Muscle layer of duodenum (tissue), 2 donors: ENCODE results near the gene VDR.

Experiments
- H3K27ac ChIP-seq: one replicate; pipeline ENCODE4 v1.7.0; 2013; ENCODE audit warnings: mild to moderate bottlenecking, low read length
- H3K27me3 ChIP-seq: one replicate; pipeline ENCODE4 v1.7.0; 2013; ENCODE audit warnings: low read depth, mild to moderate bottlenecking, control low read depth, low read length
- H3K36me3 ChIP-seq, 2 donors: one replicate each; pipeline ENCODE4 v1.7.0; 2013; ENCODE audit warnings: low read length in 2 of 2, control low read depth in 1 of 2, mild to moderate bottlenecking in 1 of 2; ENCODE audit not compliant: insufficient read depth in 2 of 2, control insufficient read depth in 1 of 2
- H3K4me1 ChIP-seq, 2 donors: one replicate each; pipeline ENCODE4 v1.7.0; 2013; ENCODE audit warnings: low read length in 2 of 2, mild to moderate bottlenecking in 2 of 2, control low read depth in 1 of 2, moderate library complexity in 1 of 2; ENCODE audit not compliant: insufficient read depth in 2 of 2, control insufficient read depth in 1 of 2
- H3K4me3 ChIP-seq, 2 donors: one replicate each; pipeline ENCODE4 v1.7.0; 2013; ENCODE audit warnings: low read length in 2 of 2, low read depth in 1 of 2, mild to moderate bottlenecking in 1 of 2
- H3K9me3 ChIP-seq, 2 donors: one replicate each; pipeline ENCODE4 v1.7.0; 2013; ENCODE audit warnings: low read length in 2 of 2, control low read depth in 1 of 2, mild to moderate bottlenecking in 1 of 2; ENCODE audit not compliant: control insufficient read depth in 1 of 2
- donor health status: healthy.

Gene VDR

DNA sequence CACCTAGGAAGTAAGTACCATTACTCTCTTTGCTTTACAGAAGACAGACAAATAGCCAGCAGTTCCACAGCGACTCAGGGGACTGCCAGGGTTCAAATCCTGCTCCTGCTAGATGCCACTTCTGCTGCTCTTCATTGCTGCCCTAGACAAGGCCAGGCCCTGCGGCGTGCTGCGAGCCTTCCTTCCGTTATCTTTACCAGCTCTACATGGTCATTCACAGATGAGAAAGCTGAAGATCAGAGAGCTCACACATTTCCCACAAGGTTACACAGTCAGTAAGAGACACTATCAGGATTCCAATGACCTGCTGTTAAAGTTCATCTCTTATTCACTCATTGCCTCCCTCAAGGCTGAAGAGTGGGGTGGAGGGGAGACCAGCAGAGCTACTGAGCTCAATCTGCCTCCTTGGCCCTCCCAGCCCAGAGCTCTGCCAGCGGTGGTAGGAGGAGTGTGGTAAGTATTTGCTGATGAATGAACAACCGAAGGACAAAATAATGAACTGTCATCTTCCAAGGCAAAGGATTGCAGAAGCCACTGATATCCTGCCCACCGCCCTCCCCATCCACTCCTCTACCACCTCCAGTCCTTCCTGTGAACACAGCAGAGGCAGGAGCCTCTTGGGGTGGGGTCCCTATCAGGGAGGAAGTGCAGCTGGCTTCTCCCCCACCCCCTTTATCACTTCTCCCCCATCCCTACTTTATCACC, 70.4 kb downstream of the VDR start:
- Histone ChIP-seq H3K27me3 (no peaks in the 10 kb centered on the region), H3K4me3 (no peak overlapping the region), H3K36me3 (no peaks in the 10 kb centered on the region), H3K27ac (no peak overlapping the region), H3K9me3 (no peaks in the 10 kb centered on the region), H3K4me1 (peaks cover 2 to 11% of the 10 kb centered on the region in 2 donors)

GRCh38 chr12:47833591-47834012, 71.2 kb downstream of the VDR start:
- H3K27ac ChIP-seq = no peak overlapping the region
- H3K4me3 ChIP-seq = no peak overlapping the region
- H3K27me3 ChIP-seq = no peaks in the 10 kb centered on the region
- H3K36me3 ChIP-seq = no peaks in the 10 kb centered on the region
- peaks cover 6 to 17% of the 10 kb centered on the region in 2 donors for H3K4me1 ChIP-seq
- H3K9me3 ChIP-seq = no peaks in the 10 kb centered on the region

GRCh38 chr12:47832263-47832933, 72.4 kb downstream of the VDR start:
- H3K27ac ChIP-seq = no peak overlapping the region

GRCh38 chr12:47829584-47829983, 75.2 kb downstream of the VDR start:
- Histone ChIP-seq H3K4me1 (peaks cover 20 to 26% of the 10 kb centered on the region in 2 donors), H3K4me3 (peak overlapping the region; percentile 1 to 30), H3K9me3 (no peaks in the 10 kb centered on the region), H3K36me3 (no peaks in the 10 kb centered on the region), H3K27ac (peak overlapping the region; percentile 57), H3K27me3 (no peaks in the 10 kb centered on the region)

More at GRCh38 chr12:47832263-47832933, 72.4 kb downstream of the VDR start:
- Histone ChIP-seq H3K36me3 (no peaks in the 10 kb centered on the region), H3K9me3 (no peaks in the 10 kb centered on the region), H3K27me3 (no peaks in the 10 kb centered on the region), H3K4me1 (peaks cover 13 to 20% of the 10 kb centered on the region in 2 donors), H3K4me3 (no peak overlapping the region)

GRCh38 chr12:47828976-47829482, 75.8 kb downstream of the VDR start:
- Histone ChIP-seq H3K4me3 (peak overlapping the region; percentile 1 to 30), H3K4me1 (peaks cover 25 to 26% of the 10 kb centered on the region in 2 donors), H3K27ac (peak overlapping the region; percentile 57)

GRCh38 chr12:47828008-47828975, 76.5 kb downstream of the VDR start:
- Histone ChIP-seq H3K27me3 (no peaks in the 10 kb centered on the region), H3K36me3 (no peaks in the 10 kb centered on the region), H3K4me3 (peak overlapping the region in 1 of 2 donors; percentile 3), H3K27ac (peak overlapping the region; percentile 75), H3K4me1 (peaks cover 26 to 27% of the 10 kb centered on the region in 2 donors), H3K9me3 (no peaks in the 10 kb centered on the region)

More at GRCh38 chr12:47828976-47829482, 75.8 kb downstream of the VDR start:
- no peaks in the 10 kb centered on the region for H3K9me3 ChIP-seq
- H3K36me3 ChIP-seq = no peaks in the 10 kb centered on the region
- H3K27me3 ChIP-seq = no peaks in the 10 kb centered on the region

- peaks cover 40 to 48% of the 10 kb centered on the region in 2 donors for H3K4me1 ChIP-seq
- no peaks in the 10 kb centered on the region for H3K27me3 ChIP-seq
- H3K27ac ChIP-seq = peak overlapping the region; percentile 93
- H3K4me3 ChIP-seq = no peak overlapping the region
- H3K9me3 ChIP-seq = no peaks in the 10 kb centered on the region
- H3K36me3 ChIP-seq = peaks cover 0 to 3% of the 10 kb centered on the region in 2 donors
These were observed 79.6 kb downstream of the VDR start for GRCh38 chr12:47825173-47825639.

GRCh38 chr12:47824635-47825034, 80.2 kb downstream of the VDR start:
- peak overlapping the region; percentile 93 for H3K27ac ChIP-seq
- H3K27me3 ChIP-seq = no peaks in the 10 kb centered on the region
- H3K36me3 ChIP-seq = peaks cover 0 to 3% of the 10 kb centered on the region in 2 donors
- H3K4me1 ChIP-seq = peaks cover 39 to 48% of the 10 kb centered on the region in 2 donors
- H3K9me3 ChIP-seq = no peaks in the 10 kb centered on the region
- H3K4me3 ChIP-seq = no peak overlapping the region

DNA sequence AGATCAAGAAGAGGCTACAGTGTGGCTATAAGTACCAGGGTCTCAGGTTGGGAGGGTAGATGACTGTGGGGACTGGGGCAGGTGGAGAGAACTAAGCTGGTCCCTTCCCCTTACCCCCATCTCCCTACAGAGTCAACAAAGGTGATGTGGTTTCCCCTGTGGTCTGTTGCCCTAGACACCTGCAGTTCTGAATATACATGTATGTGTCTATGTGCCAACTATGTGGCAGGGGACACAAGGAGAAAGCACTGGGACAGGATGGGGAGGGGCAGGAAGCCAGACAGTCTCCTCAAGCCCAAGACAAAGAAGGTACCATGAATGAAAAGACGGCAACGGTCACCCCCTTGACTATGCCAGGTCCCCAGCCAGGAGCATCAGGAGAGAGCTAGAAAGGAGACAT, 80.6 kb downstream of the VDR start:
- Histone ChIP-seq H3K4me1 (peaks cover 35 to 44% of the 10 kb centered on the region in 2 donors), H3K4me3 (no peak overlapping the region), H3K27ac (peak overlapping the region; percentile 93), H3K27me3 (no peaks in the 10 kb centered on the region), H3K36me3 (peaks cover 0 to 3% of the 10 kb centered on the region in 2 donors), H3K9me3 (no peaks in the 10 kb centered on the region)

- H3K9me3 ChIP-seq = no peaks in the 10 kb centered on the region
- H3K4me3 ChIP-seq = no peak overlapping the region
- H3K36me3 ChIP-seq = peaks cover 0 to 3% of the 10 kb centered on the region in 2 donors
- H3K27me3 ChIP-seq = no peaks in the 10 kb centered on the region
- H3K27ac ChIP-seq = peak overlapping the region; percentile 93
- peaks cover 31 to 42% of the 10 kb centered on the region in 2 donors for H3K4me1 ChIP-seq
These were observed 81.2 kb downstream of the VDR start for GRCh38 chr12:47823422-47824086.
